Keratinocyte (primary cell): Measurements from ENCODE around the gene SLC12A8. TPM values are rescaled to one million over a fixed set of nuclear protein-coding genes. Genes with fewer than 3 reads are reported as not detected.

Experiments
- DNase-seq: peaks from one replicate; pipeline ENCODE4 v3.0.0-alpha.2; 2011; ENCODE audit warnings: low read depth, missing footprints, low spot score
- FAIRE-seq: peaks from 2 replicates; lab custom pipeline; 2011; peaks lifted over from hg19 to GRCh38; lab: Jason Lieb, UNC
- H2AFZ ChIP-seq: 2 replicates; pipeline ENCODE4 v1.6.0; 2012; ENCODE audit warnings: low read length, control low read depth, inconsistent platforms; ENCODE audit not compliant: control insufficient read depth
- H3K27ac ChIP-seq: 2 replicates; pipeline ENCODE4 v1.5.1; 2011; ENCODE audit warnings: low read length; ENCODE audit not compliant: control insufficient read depth, insufficient read depth
- H3K27me3 ChIP-seq: 3 replicates; pipeline ENCODE4 v1.6.0; 2011; ENCODE audit warnings: low read length; ENCODE audit not compliant: control insufficient read depth, insufficient read depth; ENCODE audit errors: extremely low read depth
- H3K36me3 ChIP-seq, 2 experiments: 2 replicates in 1 of 2; 3 replicates in 1 of 2; pipeline ENCODE4 v1.5.1; 2011; ENCODE audit warnings: low read length in 2 of 2, mild to moderate bottlenecking in 1 of 2; ENCODE audit not compliant: control insufficient read depth in 2 of 2, insufficient read depth in 2 of 2; ENCODE audit errors: extremely low read depth in 1 of 2
- H3K4me1 ChIP-seq: 3 replicates; pipeline ENCODE4 v1.5.1; 2011; ENCODE audit warnings: low read length; ENCODE audit not compliant: control insufficient read depth, insufficient read depth; ENCODE audit errors: extremely low read depth
- H3K4me2 ChIP-seq: 3 replicates; pipeline ENCODE4 v1.6.0; 2011; ENCODE audit warnings: low read depth, low read length; ENCODE audit not compliant: control insufficient read depth, insufficient read depth; ENCODE audit errors: extremely low read depth
- H3K4me3 ChIP-seq, 3 experiments: fragments of 200-600 bp in 1 of 3; sonication (generic) in 1 of 3; 2 replicates in 2 of 3; 3 replicates in 1 of 3; pipeline ENCODE4 v1.5.1; 2011 to 2016; ENCODE audit warnings: low read length in 3 of 3, mild to moderate bottlenecking in 3 of 3, control low read depth in 2 of 3, inconsistent platforms in 1 of 3, low read depth in 1 of 3, mixed read lengths in 1 of 3, mixed run types in 1 of 3, moderate library complexity in 1 of 3; ENCODE audit not compliant: control insufficient read depth in 2 of 3, insufficient read depth in 2 of 3; ENCODE audit errors: extremely low read depth in 1 of 3
- H3K79me2 ChIP-seq: 2 replicates; pipeline ENCODE4 v1.6.0; 2012; ENCODE audit warnings: low read length; ENCODE audit not compliant: control insufficient read depth, insufficient read depth
- H3K9ac ChIP-seq: 3 replicates; pipeline ENCODE4 v1.6.0; 2011; ENCODE audit warnings: low read length; ENCODE audit not compliant: control insufficient read depth, insufficient read depth; ENCODE audit errors: extremely low read depth
- H3K9me1 ChIP-seq: 3 replicates; pipeline ENCODE4 v1.6.0; 2011; ENCODE audit warnings: low read length; ENCODE audit not compliant: control insufficient read depth, insufficient read depth; ENCODE audit errors: extremely low read depth
- H3K9me3 ChIP-seq: 2 replicates; pipeline ENCODE4 v1.5.1; 2012; ENCODE audit warnings: low read depth, low read length; ENCODE audit not compliant: control insufficient read depth
- H4K20me1 ChIP-seq: 3 replicates; pipeline ENCODE4 v1.6.0; 2011; ENCODE audit warnings: low read length; ENCODE audit not compliant: control insufficient read depth, insufficient read depth; ENCODE audit errors: extremely low read depth
- CTCF ChIP-seq, 3 experiments: IDR thresholded peaks in 1 of 3; conservative IDR thresholded peaks in 1 of 3; optimal IDR thresholded peaks in 1 of 3; 2 replicates in 2 of 3; 3 replicates in 1 of 3; pipeline versions ENCODE3 to v1.5.1; 2011; ENCODE audit warnings: low read length in 3 of 3, mild to moderate bottlenecking in 3 of 3, moderate library complexity in 2 of 3, control low read depth in 1 of 3, inconsistent platforms in 1 of 3; ENCODE audit not compliant: insufficient read depth in 2 of 3; ENCODE audit errors: extremely low read depth in 1 of 3
- EZH2 ChIP-seq: IDR thresholded peaks from one replicate; pipeline ENCODE4 v1.6.1; 2012; ENCODE audit warnings: inconsistent platforms, mild to moderate bottlenecking, low read length, moderate library complexity
- dilution Hi-C: fragments of 300-500 bp; cut with MboI; formaldehyde crosslinking; loops from one replicate; pipeline ENCODE4 v1.7.0; 2020; ENCODE audit warnings: low sequenced_read_pairs; ENCODE audit not compliant: extremely low pct_ligation_motif_present
- polyA plus RNA-seq, 5 experiments: library from polyadenylated mRNA; depleted of rRNA in 3 of 5; stranded (reverse) in 3 of 5; stranded (forward) in 1 of 5; unstranded in 1 of 5; fragments of >200 nt; gene quantifications; 1 replicate in 1 of 5; 2 replicates in 3 of 5; 3 replicates in 1 of 5; pipeline versions ENCODE4 v1.2.1 to v1.2.3, GENCODE V29; 2011 to 2012; ENCODE audit warnings: missing spikeins in 2 of 5, low read depth in 1 of 5, low replicate concordance in 1 of 5

SLC12A8 gene
- polyA plus RNA-seq, 1 donor (not counting 4 experiments of a cell fraction or from before 2014, with no cell fraction given) = 6.9 TPM

- no peaks in the 10 kb centered on the region for H3K9me3 ChIP-seq
- H3K27me3 ChIP-seq = no peaks in the 10 kb centered on the region
- no peaks in the 10 kb centered on the region for H3K4me1 ChIP-seq
- peaks cover 0 to 2% of the 10 kb centered on the region in 2 experiments for H3K36me3 ChIP-seq
- H2AFZ ChIP-seq = no peak overlapping the region
- H3K27ac ChIP-seq = no peak overlapping the region
- no peak for FAIRE-seq
- dilution Hi-C loops = no loop called here
- H4K20me1 ChIP-seq = no peaks in the 10 kb centered on the region
- DNase-seq = no peak
- no peak for TF ChIP-seq CTCF (optimal IDR thresholded peaks at IDR 0.05 in 1 of 3, IDR thresholded peaks at IDR 0.05 in 1 of 3, conservative IDR thresholded peaks at IDR 0.05 in 1 of 3; ENCODE audit: extremely low read depth in 1 of 3, insufficient read depth in 2 of 3, low read length in 3 of 3)
- TF ChIP-seq EZH2 = no peak
- H3K9me1 ChIP-seq = no peaks in the 10 kb centered on the region
- no peaks in the 10 kb centered on the region for H3K79me2 ChIP-seq
- no peak overlapping the region for H3K4me2 ChIP-seq
- H3K4me3 ChIP-seq = no peak overlapping the region
- H3K9ac ChIP-seq = no peak overlapping the region
Measured at GRCh38 chr3:125175295-125176078, 37.1 kb downstream of the SLC12A8 start.

- dilution Hi-C loops = no loop called here
- no peak overlapping the region for H2AFZ ChIP-seq
- no peaks in the 10 kb centered on the region for H3K4me1 ChIP-seq
- no peak overlapping the region for H3K4me2 ChIP-seq
- H3K9me1 ChIP-seq = no peaks in the 10 kb centered on the region
- no peak overlapping the region for H3K27ac ChIP-seq
- no peak overlapping the region for H3K4me3 ChIP-seq
- no peaks in the 10 kb centered on the region for H3K36me3 ChIP-seq
- no peaks in the 10 kb centered on the region for H4K20me1 ChIP-seq
- TF ChIP-seq CTCF (optimal IDR thresholded peaks at IDR 0.05 in 1 of 3, IDR thresholded peaks at IDR 0.05 in 1 of 3, conservative IDR thresholded peaks at IDR 0.05 in 1 of 3; ENCODE audit: extremely low read depth in 1 of 3, insufficient read depth in 2 of 3, low read length in 3 of 3) (no peak), EZH2 (no peak)
- no peaks in the 10 kb centered on the region for H3K79me2 ChIP-seq
- no peaks in the 10 kb centered on the region for H3K9me3 ChIP-seq
- DNase-seq (no peak), FAIRE-seq (no peak)
- no peak overlapping the region for H3K9ac ChIP-seq
- H3K27me3 ChIP-seq = no peaks in the 10 kb centered on the region
Measured at GRCh38 chr3:125172346-125172745, 40.2 kb downstream of the SLC12A8 start.
